ENCODE results near the gene MTOR. TPM values are rescaled to one million over a fixed set of nuclear protein-coding genes. Genes with fewer than 3 reads are reported as not detected.
A peak's percentile ranks its signal among the peaks of the same experiment; 100 is the strongest.

The MTOR gene
- polyA plus RNA-seq, 1 of the 3 experiments (the other 2 are of a cell fraction) = 20.9 TPM

DNA sequence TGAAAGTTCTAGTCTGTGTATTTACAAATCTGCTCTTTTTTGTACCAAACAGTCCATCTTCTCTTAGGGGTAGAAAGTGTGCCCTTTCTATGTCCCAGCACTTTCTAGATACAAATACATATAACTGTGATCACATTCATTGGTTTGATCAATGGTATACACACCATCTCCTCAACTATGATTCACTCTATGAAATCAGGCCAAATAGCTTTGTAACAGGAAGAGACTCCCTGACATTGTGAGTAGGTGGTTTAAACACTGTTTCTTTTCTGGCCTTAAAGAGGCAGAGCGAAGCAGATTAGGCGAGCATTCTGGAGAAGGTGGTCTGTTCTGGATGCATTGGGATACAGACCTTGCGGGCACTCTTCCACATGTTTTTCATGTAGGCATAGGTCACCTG, 123.4 kb downstream of the MTOR start:
- 93% methylated on average over 3 of the region's 3 CpGs for WGBS (ENCODE audit: low lambda C conversion rate)
- H3K79me2 ChIP-seq (ENCODE audit: insufficient read depth) = no peaks in the 10 kb centered on the region
- H3K9ac ChIP-seq = no peak overlapping the region
- H2AFZ ChIP-seq (ENCODE audit: low read depth) = no peak overlapping the region
- H3K27ac ChIP-seq (ENCODE audit: low read depth in 2 of 2, low read length in 1 of 2) = no peak overlapping the region
- POLR2A ChIA-PET = no interaction called here
- H3K4me2 ChIP-seq = no peak overlapping the region
- H3K9me3 ChIP-seq = no peaks in the 10 kb centered on the region
- no peaks in the 10 kb centered on the region for H3K27me3 ChIP-seq (ENCODE audit: insufficient read depth)
- no peak for DNase-seq
- H3K36me3 ChIP-seq (replicated peaks in 1 of 2; ENCODE audit: control insufficient read depth in 1 of 2, insufficient read depth in 2 of 2, low read length in 1 of 2) = peaks cover 38 to 41% of the 10 kb centered on the region in 2 experiments
- peak; percentile 32; the same call in 1 of the 2 replicates for TF ChIP-seq NFIC (IDR thresholded peaks at IDR 0.05; ENCODE audit: borderline replicate concordance)
- TF ChIP-seq JUND (IDR thresholded peaks at IDR 0.05) = 0 out of 2 replicates have a peak, but pooled peaks have one; percentile 24
- no peak for TF ChIP-seq TAF1 (IDR thresholded peaks at IDR 0.05; ENCODE audit: borderline replicate concordance, low read depth, low read length)
- H3K9me2 ChIP-seq = no peaks in the 10 kb centered on the region
- no peak overlapping the region for H3K4me3 ChIP-seq (ENCODE audit: low read depth in 2 of 2, low read length in 1 of 2)
- CTCF ChIA-PET = no interaction called here
- peaks cover 11% of the 10 kb centered on the region for H3F3A ChIP-seq (replicated peaks; ENCODE audit: insufficient read depth)
- peaks cover 18 to 23% of the 10 kb centered on the region in 2 experiments for H3K4me1 ChIP-seq (ENCODE audit: control insufficient read depth in 1 of 2, insufficient read depth in 2 of 2, low read depth in 1 of 2, low read length in 1 of 2)
- H4K20me1 ChIP-seq (ENCODE audit: insufficient read depth) = peaks cover 5% of the 10 kb centered on the region; the same call in 1 of the 2 replicates

DNA sequence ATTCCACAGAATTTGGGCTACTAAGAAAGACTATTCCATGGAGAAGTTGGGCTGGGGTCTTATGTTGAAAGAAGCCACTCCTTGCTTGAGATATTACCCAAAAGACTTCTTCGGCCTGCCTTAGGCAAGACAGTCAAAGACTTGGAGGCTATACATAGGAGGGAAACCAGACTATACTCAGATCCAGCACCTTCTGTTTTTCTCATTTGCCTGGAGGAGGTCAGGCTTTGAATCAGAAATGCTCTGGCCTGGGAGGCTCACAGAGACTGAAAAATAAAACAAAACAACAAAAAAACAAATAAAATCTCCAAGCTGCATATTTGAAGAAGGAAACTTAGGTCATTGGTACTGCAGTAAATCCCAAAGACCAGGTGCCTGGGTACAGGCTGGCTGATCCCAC, 124.3 kb downstream of the MTOR start:
- no peak for DNase-seq
- no peak for TF ChIP-seq YY1 (IDR thresholded peaks at IDR 0.05; ENCODE audit: low read depth)
- TF ChIP-seq, protein P1, sequence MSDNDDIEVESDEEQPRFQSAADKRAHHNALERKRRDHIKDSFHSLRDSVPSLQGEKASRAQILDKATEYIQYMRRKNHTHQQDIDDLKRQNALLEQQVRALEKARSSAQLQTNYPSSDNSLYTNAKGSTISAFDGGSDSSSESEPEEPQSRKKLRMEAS (IDR thresholded peaks at IDR 0.05; ENCODE audit: low read depth) = no peak
- TF ChIP-seq TEAD4 (IDR thresholded peaks at IDR 0.05; ENCODE audit: borderline replicate concordance, insufficient read depth) = no peak
- TF ChIP-seq NRF1 (IDR thresholded peaks at IDR 0.05; ENCODE audit: low read depth, low read length) = no peak
- TF ChIP-seq RAD21 (IDR thresholded peaks at IDR 0.05; ENCODE audit: low read length) = no peak
- TF ChIP-seq TAF1 (IDR thresholded peaks at IDR 0.05; ENCODE audit: borderline replicate concordance, low read depth, low read length) = no peak
- TF ChIP-seq, protein P2, sequence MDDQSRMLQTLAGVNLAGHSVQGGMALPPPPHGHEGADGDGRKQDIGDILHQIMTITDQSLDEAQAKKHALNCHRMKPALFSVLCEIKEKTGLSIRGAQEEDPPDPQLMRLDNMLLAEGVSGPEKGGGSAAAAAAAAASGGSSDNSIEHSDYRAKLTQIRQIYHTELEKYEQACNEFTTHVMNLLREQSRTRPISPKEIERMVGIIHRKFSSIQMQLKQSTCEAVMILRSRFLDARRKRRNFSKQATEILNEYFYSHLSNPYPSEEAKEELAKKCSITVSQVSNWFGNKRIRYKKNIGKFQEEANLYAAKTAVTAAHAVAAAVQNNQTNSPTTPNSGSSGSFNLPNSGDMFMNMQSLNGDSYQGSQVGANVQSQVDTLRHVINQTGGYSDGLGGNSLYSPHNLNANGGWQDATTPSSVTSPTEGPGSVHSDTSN (IDR thresholded peaks at IDR 0.05) = no peak
- TF ChIP-seq EP300 (IDR thresholded peaks at IDR 0.05; ENCODE audit: borderline replicate concordance in 1 of 2, low read depth in 1 of 2, low read length in 1 of 2) = no peak
- no peak for TF ChIP-seq CHD2 (IDR thresholded peaks at IDR 0.05; ENCODE audit: low read length, partially characterized antibody)
- no peak for TF ChIP-seq RCOR1 (IDR thresholded peaks at IDR 0.05; ENCODE audit: low read length)
- TF ChIP-seq RFX5 (IDR thresholded peaks at IDR 0.05; ENCODE audit: low read length) = no peak
- no peak for TF ChIP-seq SMC3 (IDR thresholded peaks at IDR 0.05; ENCODE audit: low read depth, low read length)
- no peak for TF ChIP-seq FOXM1 (IDR thresholded peaks at IDR 0.05; ENCODE audit: low read depth)
- TF ChIP-seq, protein P3, sequence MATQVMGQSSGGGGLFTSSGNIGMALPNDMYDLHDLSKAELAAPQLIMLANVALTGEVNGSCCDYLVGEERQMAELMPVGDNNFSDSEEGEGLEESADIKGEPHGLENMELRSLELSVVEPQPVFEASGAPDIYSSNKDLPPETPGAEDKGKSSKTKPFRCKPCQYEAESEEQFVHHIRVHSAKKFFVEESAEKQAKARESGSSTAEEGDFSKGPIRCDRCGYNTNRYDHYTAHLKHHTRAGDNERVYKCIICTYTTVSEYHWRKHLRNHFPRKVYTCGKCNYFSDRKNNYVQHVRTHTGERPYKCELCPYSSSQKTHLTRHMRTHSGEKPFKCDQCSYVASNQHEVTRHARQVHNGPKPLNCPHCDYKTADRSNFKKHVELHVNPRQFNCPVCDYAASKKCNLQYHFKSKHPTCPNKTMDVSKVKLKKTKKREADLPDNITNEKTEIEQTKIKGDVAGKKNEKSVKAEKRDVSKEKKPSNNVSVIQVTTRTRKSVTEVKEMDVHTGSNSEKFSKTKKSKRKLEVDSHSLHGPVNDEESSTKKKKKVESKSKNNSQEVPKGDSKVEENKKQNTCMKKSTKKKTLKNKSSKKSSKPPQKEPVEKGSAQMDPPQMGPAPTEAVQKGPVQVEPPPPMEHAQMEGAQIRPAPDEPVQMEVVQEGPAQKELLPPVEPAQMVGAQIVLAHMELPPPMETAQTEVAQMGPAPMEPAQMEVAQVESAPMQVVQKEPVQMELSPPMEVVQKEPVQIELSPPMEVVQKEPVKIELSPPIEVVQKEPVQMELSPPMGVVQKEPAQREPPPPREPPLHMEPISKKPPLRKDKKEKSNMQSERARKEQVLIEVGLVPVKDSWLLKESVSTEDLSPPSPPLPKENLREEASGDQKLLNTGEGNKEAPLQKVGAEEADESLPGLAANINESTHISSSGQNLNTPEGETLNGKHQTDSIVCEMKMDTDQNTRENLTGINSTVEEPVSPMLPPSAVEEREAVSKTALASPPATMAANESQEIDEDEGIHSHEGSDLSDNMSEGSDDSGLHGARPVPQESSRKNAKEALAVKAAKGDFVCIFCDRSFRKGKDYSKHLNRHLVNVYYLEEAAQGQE (IDR thresholded peaks at IDR 0.05; ENCODE audit: low read depth, low read length) = no peak
- TF ChIP-seq IRF3 (IDR thresholded peaks at IDR 0.05; ENCODE audit: low read depth, low read length) = no peak
- Histone ChIP-seq H3K4me1 (ENCODE audit: control insufficient read depth in 1 of 2, insufficient read depth in 2 of 2, low read depth in 1 of 2, low read length in 1 of 2) (peaks cover 18 to 32% of the 10 kb centered on the region in 2 experiments), H3K4me2 (no peak overlapping the region), H4K20me1 (ENCODE audit: insufficient read depth) (peaks cover 5% of the 10 kb centered on the region; the same call in 1 of the 2 replicates), H3K4me3 (ENCODE audit: low read depth in 2 of 2, low read length in 1 of 2) (no peak overlapping the region), H3K9me3 (no peaks in the 10 kb centered on the region), H3K27me3 (ENCODE audit: insufficient read depth) (no peaks in the 10 kb centered on the region), H3K79me2 (ENCODE audit: insufficient read depth) (no peaks in the 10 kb centered on the region), H3K9me2 (no peaks in the 10 kb centered on the region), H3K27ac (ENCODE audit: low read depth in 2 of 2, low read length in 1 of 2) (no peak overlapping the region), H2AFZ (ENCODE audit: low read depth) (no peak overlapping the region), H3K36me3 (replicated peaks in 1 of 2; ENCODE audit: control insufficient read depth in 1 of 2, insufficient read depth in 2 of 2, low read length in 1 of 2) (peaks cover 35 to 48% of the 10 kb centered on the region in 2 experiments), H3K9ac (no peak overlapping the region), H3F3A (replicated peaks; ENCODE audit: insufficient read depth) (peaks cover 11% of the 10 kb centered on the region)
- CTCF ChIA-PET = interaction anchor here (1.2 kb wide), 1 partner anchor 36 kb away, joined by 4 read pairs; no protein-coding TSS in a partner anchor
- POLR2A ChIA-PET = no interaction called here
- WGBS (ENCODE audit: low lambda C conversion rate) = 93% methylated on average over 1 of the region's 1 CpG
